HEK293 (cell line): ENCODE data around the gene NLRP2B.
"Not testable (repeated sequence)": the region's sequence is repeated elsewhere in the genome, so short reads cannot be mapped to it uniquely, and the experiment has no call there.

Source experiments
- CTCF ChIA-PET: fragments of 350-600 bp; formaldehyde crosslinking; extraction: SDS; loops from one replicate; lab custom pipeline; 2021; ENCODE audit warnings: antibody characterized with exemption; lab: Yijun Ruan, JAX
- POLR2A ChIA-PET: fragments of 300-600 bp; formaldehyde crosslinking; extraction: SDS; loops from one replicate; lab custom pipeline; 2020; ENCODE audit warnings: antibody characterized with exemption, inconsistent platforms; lab: Yijun Ruan, JAX
- H3K27ac ChIP-seq: fragments of 200-500 bp; sonication (Bioruptor generic); 2 replicates; pipeline ENCODE4 v1.5.1; 2014; ENCODE audit warnings: low read depth, low read length, control low read depth, inconsistent platforms; ENCODE audit errors: extremely low read depth
- H3K36me3 ChIP-seq, 2 experiments: fragments of 200-500 bp in 1 of 2; sonication (Bioruptor generic) in 1 of 2; 1 replicate in 1 of 2; 2 replicates in 1 of 2; pipeline ENCODE4 v1.5.1; 2014 to 2017; ENCODE audit warnings: inconsistent platforms in 2 of 2, low read length in 2 of 2; ENCODE audit not compliant: control insufficient read depth in 2 of 2, insufficient read depth in 1 of 2
- H3K4me1 ChIP-seq: fragments of 200-500 bp; sonication (Bioruptor generic); 2 replicates; pipeline ENCODE4 v1.5.1; 2014; ENCODE audit warnings: mild to moderate bottlenecking, low read length, inconsistent platforms; ENCODE audit not compliant: control insufficient read depth, insufficient read depth
- H3K4me3 ChIP-seq: 2 replicates; pipeline ENCODE4 v1.5.1; 2011; ENCODE audit warnings: low read depth, mild to moderate bottlenecking, control low read depth, low read length, moderate library complexity
- H3K9me3 ChIP-seq: fragments of 200-500 bp; sonication (Bioruptor generic); 2 replicates; pipeline ENCODE4 v1.5.1; 2014; ENCODE audit warnings: low read depth, low read length, inconsistent platforms; ENCODE audit not compliant: control insufficient read depth, insufficient read depth
- ZNF280D ChIP-seq: fragments of 450-650 bp; formaldehyde crosslinking; IDR thresholded peaks from 2 replicates; pipeline ENCODE4 v1.5.1; 2016; ENCODE audit warnings: missing biosample characterization, missing genetic modification characterization
- ZNF350 ChIP-seq: fragments of 450-650 bp; formaldehyde crosslinking; IDR thresholded peaks from 2 replicates; pipeline ENCODE4 v1.5.0; 2017; ENCODE audit warnings: missing biosample characterization, mild to moderate bottlenecking, missing genetic modification characterization
- ZNF37A ChIP-seq: fragments of 450-650 bp; IDR thresholded peaks from 2 replicates; pipeline ENCODE4 v1.5.1; 2018; ENCODE audit warnings: missing biosample characterization, missing genetic modification characterization
- ZNF398 ChIP-seq: fragments of 450-650 bp; formaldehyde crosslinking; IDR thresholded peaks from 2 replicates; pipeline ENCODE4 v1.5.1; 2017; ENCODE audit warnings: missing biosample characterization, missing genetic modification characterization
- ZNF48 ChIP-seq: fragments of 450-650 bp; formaldehyde crosslinking; IDR thresholded peaks from 2 replicates; pipeline ENCODE4 v1.5.1; 2016; ENCODE audit warnings: missing biosample characterization, missing genetic modification characterization
- ZNF645 ChIP-seq: fragments of 450-650 bp; formaldehyde crosslinking; IDR thresholded peaks from 2 replicates; pipeline ENCODE4; 2016; ENCODE audit warnings: missing biosample characterization, missing genetic modification characterization

The NLRP2B gene

DNA sequence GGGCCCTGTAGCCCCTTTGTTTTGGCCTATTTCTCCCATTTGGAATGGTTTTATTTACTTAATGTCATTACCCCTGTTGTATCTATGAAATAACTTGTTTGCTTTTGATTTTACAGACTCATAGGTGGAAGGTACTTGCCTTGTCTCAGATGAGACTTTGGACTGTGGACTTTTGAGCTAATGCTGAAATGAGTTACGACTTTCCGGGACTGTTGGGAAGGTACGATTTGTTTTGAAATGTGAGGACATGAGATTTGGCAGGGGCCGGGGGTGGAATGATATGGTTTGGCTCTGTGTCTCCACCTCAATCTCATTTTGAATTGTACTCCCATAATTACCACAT lies 39.4 kb downstream of the NLRP2B start (continued):
- TF ChIP-seq ZNF398 (tag by site-specific recombination) (no peak), ZNF645 (tag by site-specific recombination) (no peak), ZNF48 (tag by site-specific recombination) (no peak), ZNF280D (tag by site-specific recombination) (no peak), ZNF37A (tag by site-specific recombination) (no peak), ZNF350 (tag by site-specific recombination) (no peak)

DNA sequence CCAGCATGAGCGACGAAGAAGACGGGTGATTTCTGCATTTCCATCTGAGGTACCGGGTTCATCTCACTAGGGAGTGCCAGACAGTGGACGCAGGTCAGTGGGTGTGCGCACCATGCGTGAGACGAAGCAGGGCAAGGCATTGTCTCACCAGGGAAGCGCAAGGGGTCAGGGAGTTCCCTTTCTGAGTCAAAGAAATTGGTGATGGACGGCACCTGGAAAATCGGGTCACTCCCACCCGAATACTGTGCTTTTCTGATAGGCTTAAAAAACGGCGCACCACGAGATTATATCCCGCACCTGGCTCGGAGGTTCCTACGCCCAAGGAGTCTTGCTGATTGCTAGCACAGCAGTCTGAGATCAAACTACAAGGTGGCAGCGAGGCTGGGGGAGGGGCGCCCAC lies 50.6 kb downstream of the NLRP2B start:
- H3K9me3 ChIP-seq, H3K27ac ChIP-seq, POLR2A ChIA-PET, H3K36me3 ChIP-seq, H3K4me3 ChIP-seq, H3K4me1 ChIP-seq: not testable (repeated sequence)
- CTCF ChIA-PET = interaction anchor here (0.6 kb wide), 1 partner anchor 1591 kb away, joined by 4 read pairs; no protein-coding TSS in a partner anchor
